Activated naive CD4-positive, alpha-beta T cell treated with Interleukin-2 at 50 U/mL for 16 hours (primary cell): Measurements from ENCODE around the gene C1QL1.

ENCODE experiments used
- DNase-seq: peaks from one replicate; pipeline ENCODE4 v3.0.0-alpha.2; 2020

Gene C1QL1

GRCh38 chr17:44928136-44928535 lies 40.0 kb downstream of the C1QL1 start:
- DNase-seq: no peak

- DNase-seq: no peak
Observed at GRCh38 chr17:44927696-44928095, 40.4 kb downstream of the C1QL1 start.

GRCh38 chr17:44926821-44927525 lies 41.1 kb downstream of the C1QL1 start:
- no peak for DNase-seq

GRCh38 chr17:44925731-44926697 lies 42.1 kb downstream of the C1QL1 start:
- no peak for DNase-seq

DNA sequence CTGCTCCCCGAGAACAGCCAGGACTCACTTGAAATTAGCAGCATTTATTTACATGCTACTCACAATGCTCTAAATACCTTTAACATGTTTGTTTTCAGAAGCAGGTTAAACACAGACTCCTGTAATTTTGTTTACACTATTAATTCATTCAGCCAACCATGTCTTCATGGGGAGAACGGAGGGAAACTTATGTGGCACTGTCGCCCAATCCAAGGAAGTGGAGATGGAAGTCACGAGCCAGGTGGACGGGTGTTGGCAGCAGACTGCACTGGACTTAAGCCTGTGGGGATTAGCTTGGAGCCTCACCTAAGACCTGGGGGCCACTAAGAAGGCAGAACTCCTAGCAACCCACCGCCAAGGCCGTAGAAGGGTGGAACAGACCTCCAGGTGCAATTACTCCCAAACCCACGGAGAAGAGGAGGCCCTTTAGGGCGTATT lies 44.0 kb downstream of the C1QL1 start:
- no peak for DNase-seq

DNA sequence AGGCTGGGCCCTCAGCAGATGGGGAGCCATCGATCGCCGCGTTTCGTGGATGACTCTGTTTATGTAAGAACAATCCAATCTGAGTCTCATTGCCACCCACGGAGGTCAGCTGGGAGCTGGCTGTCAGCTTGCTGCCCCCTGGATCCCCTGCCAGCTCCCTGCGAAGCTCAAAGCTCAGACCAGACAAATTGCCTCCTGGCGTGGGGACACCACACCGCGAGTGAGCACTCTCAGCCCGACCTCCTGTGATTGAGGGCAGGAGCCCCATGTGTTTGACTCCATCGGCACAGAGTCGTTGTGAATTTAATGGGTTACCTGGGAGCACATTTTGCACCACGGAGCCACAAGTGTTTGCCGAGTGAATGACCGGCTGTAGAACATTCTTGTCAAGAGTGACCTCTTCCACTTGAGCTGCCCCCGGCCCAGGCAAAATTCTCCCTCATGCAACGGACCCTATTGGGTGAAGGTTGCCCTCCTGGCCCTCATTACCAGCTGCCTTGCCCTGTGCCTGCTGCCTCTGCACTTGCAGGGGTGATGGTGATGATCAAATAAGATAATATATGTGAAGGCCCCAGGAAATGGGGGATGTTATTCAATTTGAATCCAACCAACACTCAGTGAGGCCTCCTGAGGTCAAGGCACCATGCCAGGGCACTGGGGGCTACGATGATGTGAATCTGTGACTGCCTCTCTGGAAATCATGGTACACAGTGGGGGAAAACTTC lies 45.2 kb downstream of the C1QL1 start:
- no peak for DNase-seq

DNA sequence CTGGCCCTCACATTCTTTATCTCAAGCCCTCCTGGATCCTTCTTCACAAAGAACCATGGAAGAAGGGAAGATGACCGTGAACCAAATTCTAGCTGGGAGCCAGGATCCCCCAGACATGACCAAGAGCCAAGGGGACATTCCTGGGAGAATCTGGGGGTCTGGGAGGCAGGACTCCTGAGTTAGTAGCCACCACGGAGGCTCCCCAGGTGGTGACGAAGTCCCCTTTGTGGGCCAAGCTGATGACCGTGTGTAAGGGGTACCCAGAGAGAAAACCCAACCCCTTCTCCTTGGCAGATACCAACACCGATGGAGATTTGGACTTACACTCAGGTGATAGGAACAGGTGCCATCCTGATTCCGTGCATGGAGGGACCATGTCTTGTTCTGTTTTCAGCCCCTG lies 46.0 kb downstream of the C1QL1 start:
- DNase-seq: no peak

DNA sequence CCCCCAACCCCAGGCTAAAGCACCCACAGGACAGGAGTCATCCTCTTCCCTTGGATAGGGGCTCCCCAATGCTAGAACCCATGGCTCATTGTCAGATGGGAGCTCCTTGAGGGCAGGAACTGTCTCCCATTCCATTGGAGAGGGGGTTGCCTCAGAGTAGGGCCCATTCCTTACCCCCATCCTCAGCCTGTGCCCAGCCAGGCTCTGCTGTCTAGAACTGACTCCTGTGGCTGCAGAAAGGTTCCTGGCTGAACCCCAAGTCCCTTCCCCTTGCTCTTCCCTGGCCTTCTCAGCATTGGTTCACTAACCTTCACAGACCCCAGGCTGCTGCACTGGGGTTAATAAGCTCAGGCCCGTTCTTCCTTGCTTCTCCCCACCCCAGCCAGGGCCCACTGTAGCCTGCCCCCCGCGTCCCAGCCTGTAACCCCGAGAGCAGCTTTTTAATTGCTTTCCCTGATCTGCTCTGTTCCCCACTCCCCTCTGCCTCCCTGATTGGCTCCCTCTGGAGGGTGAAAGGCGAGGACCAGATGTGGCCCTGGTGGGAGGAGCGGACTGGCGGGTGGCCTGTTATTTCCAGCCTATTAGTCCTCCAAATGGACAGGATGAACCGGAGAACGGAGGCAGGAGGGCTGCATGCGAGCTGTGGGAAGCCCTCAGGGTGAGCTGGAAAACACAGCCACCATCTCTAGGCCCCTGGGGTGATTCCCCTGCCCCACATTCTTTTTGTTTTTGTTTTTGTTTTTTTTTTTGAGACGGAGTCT lies 46.8 kb downstream of the C1QL1 start:
- no peak for DNase-seq

GRCh38 chr17:44920565-44920940 lies 47.5 kb downstream of the C1QL1 start:
- DNase-seq: no peak

- DNase-seq: peak; percentile 55
Observed at GRCh38 chr17:44919885-44920564, 48.1 kb downstream of the C1QL1 start.

DNA sequence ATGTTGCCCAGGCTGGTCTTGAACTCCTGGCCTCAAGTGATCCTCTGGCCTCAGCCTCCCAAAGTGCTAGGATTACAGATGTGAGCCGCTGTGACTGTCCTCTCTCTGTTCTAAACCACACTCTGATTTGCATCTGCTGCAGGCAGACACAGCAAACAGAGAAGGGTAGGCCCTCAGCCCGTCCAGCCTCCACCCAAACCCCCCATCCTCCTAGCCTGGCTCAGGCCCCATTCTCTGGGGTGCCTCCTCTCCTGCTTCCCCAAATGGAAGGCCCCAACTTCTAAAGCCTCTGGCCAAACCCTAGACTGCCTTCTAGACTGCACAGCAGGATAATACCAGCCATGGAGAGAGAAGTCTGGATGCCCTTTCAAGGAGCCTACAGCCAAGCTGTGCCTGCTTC lies 48.7 kb downstream of the C1QL1 start:
- DNase-seq: no peak

DNA sequence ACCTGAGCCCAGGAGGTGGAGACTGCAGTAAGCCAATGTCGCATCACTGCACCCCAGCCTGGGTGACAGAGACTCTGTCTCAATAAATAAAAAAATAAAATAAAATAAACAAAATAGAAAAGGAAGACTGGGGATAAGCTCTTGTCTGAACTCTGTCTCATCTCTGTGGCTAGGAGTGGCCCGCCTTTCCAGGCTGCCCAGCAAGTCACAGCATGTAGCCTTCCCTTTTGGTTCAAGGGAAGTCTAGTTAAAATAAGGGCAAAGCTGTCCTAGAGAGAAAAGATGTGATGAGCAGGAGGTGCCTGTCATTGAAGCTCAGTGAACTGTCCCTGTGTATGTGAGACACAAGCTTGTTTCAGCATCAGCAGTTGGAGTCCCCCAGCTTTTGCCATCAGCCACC lies 50.1 kb downstream of the C1QL1 start:
- no peak for DNase-seq

GRCh38 chr17:44917456-44917855 lies 50.6 kb downstream of the C1QL1 start:
- DNase-seq: no peak

DNA sequence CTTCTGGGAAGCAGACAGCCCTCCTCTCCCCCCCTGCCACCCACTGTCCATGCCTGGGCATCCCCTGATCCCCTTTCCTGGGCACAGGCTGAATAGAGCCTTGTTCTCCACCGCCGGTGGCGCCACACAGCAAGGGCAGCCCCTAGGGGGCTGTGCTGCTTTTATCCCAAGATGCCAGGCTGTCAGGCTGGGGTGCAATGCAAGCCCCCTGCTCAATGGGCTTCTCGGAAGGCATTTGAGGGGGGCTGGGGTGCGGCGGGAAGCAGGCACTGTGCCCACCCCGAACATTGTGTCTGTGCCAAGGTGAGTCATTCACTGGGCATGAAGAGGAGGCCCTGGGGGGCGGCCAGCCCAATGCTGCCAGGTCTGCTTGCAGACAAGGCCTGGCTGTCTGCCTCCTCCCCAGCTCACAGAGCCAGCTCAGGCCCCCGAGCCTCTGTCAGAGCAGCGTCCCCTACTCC lies 51.3 kb downstream of the C1QL1 start:
- no peak for DNase-seq

DNA sequence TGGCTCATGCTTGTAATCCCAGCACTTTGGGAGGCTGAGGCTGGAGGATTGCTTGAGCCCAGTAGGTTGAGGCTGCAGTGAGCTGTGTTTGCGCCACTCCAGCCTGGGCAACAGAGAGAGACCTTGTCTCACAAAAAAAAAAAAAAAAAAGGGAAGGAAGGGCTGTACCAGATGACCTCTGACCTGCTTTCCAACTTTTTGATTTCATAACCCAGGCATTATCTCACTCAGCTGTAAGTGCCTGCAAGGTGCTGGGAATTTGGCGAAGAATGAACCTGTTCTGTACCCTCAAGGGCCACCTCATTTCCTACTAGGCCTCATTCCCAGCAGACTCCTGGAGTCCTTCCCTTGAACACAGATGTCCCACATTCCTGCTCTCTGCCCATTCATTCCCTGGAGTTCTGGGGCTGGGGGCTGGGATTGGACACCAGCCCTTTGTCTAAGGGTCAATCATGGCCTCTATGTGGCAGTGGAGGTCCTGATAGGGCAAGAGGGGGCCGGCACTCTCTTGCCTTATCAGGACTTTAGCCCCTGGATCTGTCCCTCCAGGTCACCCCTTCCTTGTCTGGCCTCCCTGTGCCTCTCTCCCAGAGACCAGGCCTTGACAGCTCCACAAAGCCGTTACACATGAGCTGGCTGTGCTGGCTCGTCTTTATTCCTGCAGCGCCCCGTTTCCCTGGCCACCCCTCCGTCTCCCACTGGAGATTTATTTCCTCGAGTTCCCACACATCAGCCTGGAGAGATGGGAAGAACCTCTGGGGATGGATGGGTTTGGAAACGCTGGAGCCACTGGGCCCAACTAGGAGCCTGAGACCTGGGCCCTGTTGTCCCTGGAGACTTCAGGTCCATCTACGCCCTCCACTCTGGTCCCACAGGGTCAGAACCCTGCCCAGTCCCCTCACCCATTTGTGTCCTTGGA lies 52.0 kb downstream of the C1QL1 start:
- no peak for DNase-seq

DNA sequence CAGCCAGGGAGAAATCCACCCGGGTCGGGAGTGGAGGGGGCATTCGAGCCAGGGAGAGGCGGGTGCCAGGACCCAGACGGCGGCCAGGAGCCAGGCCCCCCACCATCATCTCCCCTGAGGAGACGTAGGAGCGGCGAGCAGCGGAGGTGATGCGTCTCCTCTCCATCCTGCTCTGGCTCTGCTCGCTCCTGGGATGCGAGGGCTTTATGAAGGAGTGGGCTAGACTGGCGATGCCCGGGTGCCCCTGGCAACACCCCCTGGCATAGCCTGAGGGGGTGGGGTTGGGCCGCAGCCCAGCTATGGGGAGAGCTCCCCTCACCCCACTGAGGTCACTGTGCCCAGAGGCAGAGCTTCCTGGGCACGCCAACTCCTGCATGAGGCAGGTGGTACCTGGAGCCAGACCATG lies 52.8 kb downstream of the C1QL1 start, which contains the start of gene GFAP:
GFAP (minus strand) TSS at position 180 of the 406 bp plus-strand sequence; CDS start at position 166, 14 bp downstream.
- no peak for DNase-seq

GRCh38 chr17:44914698-44915271 lies 53.3 kb downstream of the C1QL1 start:
- DNase-seq: no peak

- DNase-seq: no peak
Observed at GRCh38 chr17:44914148-44914547, 54.0 kb downstream of the C1QL1 start.

DNA sequence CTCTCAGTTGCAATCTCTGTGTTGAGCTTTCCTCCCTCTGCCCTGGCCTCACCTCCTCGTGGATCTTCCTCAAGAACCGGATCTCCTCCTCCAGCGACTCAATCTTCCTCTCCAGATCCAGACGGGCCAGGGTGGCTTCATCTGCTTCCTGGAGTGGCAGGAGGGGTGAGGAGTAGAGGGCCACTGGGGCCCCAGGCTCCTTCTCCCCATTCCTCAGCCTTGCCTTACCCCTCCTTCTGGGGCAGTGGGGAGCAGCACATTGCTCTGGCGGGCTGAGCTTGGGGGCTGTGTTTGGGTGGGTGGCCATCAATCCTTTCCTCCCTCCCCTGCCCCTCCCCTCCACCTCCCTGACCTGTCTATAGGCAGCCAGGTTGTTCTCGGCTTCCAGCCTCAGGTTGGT lies 54.4 kb downstream of the C1QL1 start:
- DNase-seq: no peak
